ENCODE measurements around the gene EP400.
"Not testable (repeated sequence)": the region's sequence is repeated elsewhere in the genome, so short reads cannot be mapped to it uniquely, and the experiment has no call there.

DNA sequence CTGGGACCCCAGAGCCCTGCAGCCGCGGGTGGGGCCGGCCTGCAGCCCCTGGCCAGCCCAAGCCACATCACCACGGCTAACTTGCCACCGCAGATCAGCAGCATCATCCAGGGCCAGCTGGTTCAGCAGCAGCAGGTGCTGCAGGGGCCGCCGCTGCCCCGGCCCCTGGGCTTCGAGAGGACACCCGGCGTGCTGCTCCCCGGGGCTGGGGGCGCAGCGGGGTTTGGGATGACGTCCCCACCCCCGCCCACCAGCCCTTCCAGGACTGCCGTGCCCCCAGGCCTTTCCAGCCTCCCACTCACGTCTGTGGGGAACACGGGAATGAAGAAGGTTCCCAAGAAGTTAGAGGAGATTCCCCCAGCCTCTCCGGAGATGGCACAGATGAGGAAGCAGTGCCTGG, 11.6 kb downstream of the EP400 start:
- TF ChIP-seq, protein P1, sequence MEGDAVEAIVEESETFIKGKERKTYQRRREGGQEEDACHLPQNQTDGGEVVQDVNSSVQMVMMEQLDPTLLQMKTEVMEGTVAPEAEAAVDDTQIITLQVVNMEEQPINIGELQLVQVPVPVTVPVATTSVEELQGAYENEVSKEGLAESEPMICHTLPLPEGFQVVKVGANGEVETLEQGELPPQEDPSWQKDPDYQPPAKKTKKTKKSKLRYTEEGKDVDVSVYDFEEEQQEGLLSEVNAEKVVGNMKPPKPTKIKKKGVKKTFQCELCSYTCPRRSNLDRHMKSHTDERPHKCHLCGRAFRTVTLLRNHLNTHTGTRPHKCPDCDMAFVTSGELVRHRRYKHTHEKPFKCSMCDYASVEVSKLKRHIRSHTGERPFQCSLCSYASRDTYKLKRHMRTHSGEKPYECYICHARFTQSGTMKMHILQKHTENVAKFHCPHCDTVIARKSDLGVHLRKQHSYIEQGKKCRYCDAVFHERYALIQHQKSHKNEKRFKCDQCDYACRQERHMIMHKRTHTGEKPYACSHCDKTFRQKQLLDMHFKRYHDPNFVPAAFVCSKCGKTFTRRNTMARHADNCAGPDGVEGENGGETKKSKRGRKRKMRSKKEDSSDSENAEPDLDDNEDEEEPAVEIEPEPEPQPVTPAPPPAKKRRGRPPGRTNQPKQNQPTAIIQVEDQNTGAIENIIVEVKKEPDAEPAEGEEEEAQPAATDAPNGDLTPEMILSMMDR (IDR thresholded peaks at IDR 0.05; ENCODE audit: insufficient read depth, low read length, poor library complexity, severe bottlenecking), result not testable (repeated sequence)
- not testable (repeated sequence) for TF ChIP-seq EZH2phosphoT487 (conservative IDR thresholded peaks at IDR 0.05; ENCODE audit: low read length)
